ENCODE measurements around the gene CEMIP. TPM values are rescaled to one million over a fixed set of nuclear protein-coding genes. Genes with fewer than 3 reads are reported as not detected.

CEMIP gene
- total and polyA plus RNA-seq, 12 donors: 0.01 to 1.9 (median 0.23) TPM; not detected in 1

DNA sequence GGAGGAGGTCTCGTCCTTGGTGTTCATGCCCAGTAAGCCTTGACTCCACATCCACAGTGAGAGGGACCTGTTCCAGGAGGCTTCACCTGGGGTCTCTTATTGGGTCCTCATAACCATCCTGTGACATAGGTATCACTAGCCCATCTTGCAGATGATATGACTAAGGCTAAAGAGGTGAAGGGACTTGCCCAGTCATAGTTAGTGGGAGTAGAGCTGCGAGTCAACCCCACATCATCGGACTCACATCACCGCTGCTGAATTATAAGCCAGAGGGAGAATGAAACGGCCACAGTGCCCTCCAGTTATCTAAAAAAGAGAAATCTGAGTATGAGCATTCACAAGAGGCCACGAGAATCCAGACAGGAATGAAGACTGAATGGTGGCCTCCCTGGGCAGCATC, 144.5 kb downstream of the CEMIP start:
- no peaks in the 10 kb centered on the region for H3K9me3 ChIP-seq
- DNase-seq (no peak), ATAC-seq (no peak)
- 93 to 96% methylated on average over 6 of the region's 6 CpGs for WGBS, 2 donors
- no peaks in the 10 kb centered on the region for H3K4me1 ChIP-seq
- intact Hi-C loops (cut with DNase I): loop anchor here in 1 of 10 donors (2.0 kb wide), 1 partner anchor 21 kb away; no protein-coding TSS in a partner anchor
- H3K36me3 ChIP-seq: peaks cover 0 to 6% (median 0%) of the 10 kb centered on the region in 9 donors
- no peaks in the 10 kb centered on the region for H3K27me3 ChIP-seq
- no peak for TF ChIP-seq CTCF (IDR thresholded peaks at IDR 0.05)
- H3K27ac ChIP-seq: no peak overlapping the region
- H3K4me3 ChIP-seq: no peak overlapping the region

DNA sequence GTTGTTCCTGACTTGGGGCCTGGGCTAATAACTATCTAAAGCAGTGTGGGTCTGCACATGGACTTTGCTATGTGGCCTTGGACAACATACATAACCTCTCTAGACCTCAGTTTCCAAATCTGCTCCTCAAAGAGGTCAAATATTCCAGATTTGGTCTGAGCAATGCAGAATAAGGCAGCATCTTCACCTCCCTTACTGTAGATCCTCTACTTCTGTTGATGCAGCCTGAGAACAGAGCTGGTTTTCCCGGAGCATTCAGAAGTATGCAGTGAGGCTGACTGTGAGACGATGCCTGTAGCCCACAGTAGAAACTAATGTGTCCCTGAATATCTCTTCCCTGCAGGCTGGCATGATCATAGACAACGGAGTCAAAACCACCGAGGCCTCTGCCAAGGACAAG, 145.1 kb downstream of the CEMIP start:
- Histone ChIP-seq H3K4me1 (no peaks in the 10 kb centered on the region), H3K4me3 (no peak overlapping the region), H3K9me3 (no peaks in the 10 kb centered on the region), H3K36me3 (peaks cover 0 to 6% (median 0%) of the 10 kb centered on the region in 9 donors), H3K27ac (no peak overlapping the region), H3K27me3 (no peaks in the 10 kb centered on the region)
- intact Hi-C loops (cut with DNase I): loop anchor here in 1 of 10 donors (2.0 kb wide), 1 partner anchor 21 kb away; no protein-coding TSS in a partner anchor
- ATAC-seq (no peak), DNase-seq (no peak)
- 94 to 99% methylated on average over 4 of the region's 4 CpGs for WGBS, 2 donors
- TF ChIP-seq CTCF (IDR thresholded peaks at IDR 0.05): no peak

DNA sequence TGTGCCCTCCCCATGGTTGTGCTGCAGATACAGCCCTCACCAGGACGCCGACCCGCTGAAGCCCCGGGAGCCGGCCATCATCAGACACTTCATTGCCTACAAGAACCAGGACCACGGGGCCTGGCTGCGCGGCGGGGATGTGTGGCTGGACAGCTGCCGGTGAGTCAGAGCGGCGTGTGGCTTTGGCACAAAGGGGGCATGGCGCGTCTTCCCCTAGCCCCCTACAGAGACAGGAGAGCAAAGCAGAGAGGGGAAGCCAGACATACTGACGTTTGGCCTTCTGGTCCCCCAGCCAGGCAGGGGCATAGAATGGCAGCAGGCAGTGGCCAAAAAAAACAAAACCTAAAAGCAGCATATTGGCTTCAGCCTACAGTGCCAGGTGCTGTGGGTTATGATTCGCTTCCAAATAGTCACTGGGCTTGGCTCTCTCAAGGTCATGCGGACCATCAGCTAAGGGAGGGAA, 146.5 kb downstream of the CEMIP start:
- Histone ChIP-seq H3K9me3 (no peaks in the 10 kb centered on the region), H3K4me1 (no peaks in the 10 kb centered on the region), H3K36me3 (peaks cover 0 to 6% (median 0%) of the 10 kb centered on the region in 9 donors), H3K27ac (no peak overlapping the region), H3K4me3 (no peak overlapping the region), H3K27me3 (no peaks in the 10 kb centered on the region)
- DNase-seq (no peak), ATAC-seq (no peak)
- WGBS, 2 donors: 96% methylated on average over 17 of the region's 17 CpGs
- intact Hi-C loops (cut with DNase I): loop anchor here in 1 of 10 donors (2.0 kb wide), 1 partner anchor 19 kb away; no protein-coding TSS in a partner anchor
- no peak for TF ChIP-seq CTCF (IDR thresholded peaks at IDR 0.05)

DNA sequence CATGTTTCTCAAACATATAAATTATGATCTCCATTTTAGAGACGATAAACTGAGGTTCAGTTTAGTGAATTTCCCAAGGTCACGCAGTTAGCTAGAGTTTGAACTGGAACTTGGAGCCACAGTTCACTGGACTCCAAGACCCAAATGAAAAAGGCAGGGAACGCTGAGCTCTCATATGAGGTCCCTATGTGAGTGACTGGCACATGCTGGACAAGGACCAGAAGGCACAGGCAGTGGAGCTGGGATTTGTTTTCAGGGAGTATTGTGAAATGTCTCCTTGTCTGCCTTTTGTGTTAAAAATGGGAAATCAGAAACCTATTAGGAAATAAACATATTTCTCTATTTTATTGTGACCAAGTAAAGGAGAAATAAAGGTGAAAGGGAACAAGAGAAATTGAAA, 147.0 kb downstream of the CEMIP start:
- Histone ChIP-seq H3K4me3 (no peak overlapping the region), H3K27ac (no peak overlapping the region), H3K36me3 (peaks cover 0 to 6% (median 0%) of the 10 kb centered on the region in 9 donors), H3K27me3 (no peaks in the 10 kb centered on the region), H3K9me3 (no peaks in the 10 kb centered on the region), H3K4me1 (no peaks in the 10 kb centered on the region)
- no peak for TF ChIP-seq CTCF (IDR thresholded peaks at IDR 0.05)
- DNase-seq: no peak
- 93 to 96% methylated on average over 3 of the region's 3 CpGs for WGBS, 2 donors
- intact Hi-C loops (cut with DNase I): no loop called here
- ATAC-seq: no peak

Data from heart right ventricle (tissue), 16 donors.